ENCODE measurements around the gene PAK6. TPM values are rescaled to one million over a fixed set of nuclear protein-coding genes. Genes with fewer than 3 reads are reported as not detected.

PAK6 gene
- total RNA-seq, 1 donor from 2014 or later: 7.1 TPM

- DNase-seq (ENCODE audit: low read depth): no peak
- H3K4me3 ChIP-seq (ENCODE audit: low read depth, low read length): no peak overlapping the region
- no peak for TF ChIP-seq CTCF (conservative IDR thresholded peaks at IDR 0.05; ENCODE audit: low read depth, low read length)
These were observed 70.5 kb downstream of the PAK6 start for GRCh38 chr15:40309344-40309862.

GRCh38 chr15:40310001-40310959 is 71.4 kb downstream of the PAK6 start:
- H3K4me3 ChIP-seq (ENCODE audit: low read depth, low read length): no peak overlapping the region
- no peak for DNase-seq (ENCODE audit: low read depth)
- TF ChIP-seq CTCF (conservative IDR thresholded peaks at IDR 0.05; ENCODE audit: low read depth, low read length): peak; percentile 93

GRCh38 chr15:40310993-40311392 is 72.1 kb downstream of the PAK6 start:
- no peak for TF ChIP-seq CTCF (conservative IDR thresholded peaks at IDR 0.05; ENCODE audit: low read depth, low read length)
- H3K4me3 ChIP-seq (ENCODE audit: low read depth, low read length): no peak overlapping the region
- DNase-seq (ENCODE audit: low read depth): no peak

GRCh38 chr15:40312370-40313158 is 73.7 kb downstream of the PAK6 start:
- no peak overlapping the region for H3K4me3 ChIP-seq (ENCODE audit: low read depth, low read length)
- no peak for DNase-seq (ENCODE audit: low read depth)
- no peak for TF ChIP-seq CTCF (conservative IDR thresholded peaks at IDR 0.05; ENCODE audit: low read depth, low read length)

- no peak for DNase-seq (ENCODE audit: low read depth)
- TF ChIP-seq CTCF (conservative IDR thresholded peaks at IDR 0.05; ENCODE audit: low read depth, low read length): no peak
- H3K4me3 ChIP-seq (ENCODE audit: low read depth, low read length): no peak overlapping the region
These were observed 74.9 kb downstream of the PAK6 start for GRCh38 chr15:40313531-40314398.

GRCh38 chr15:40314723-40315276 is 75.9 kb downstream of the PAK6 start:
- DNase-seq (ENCODE audit: low read depth): no peak
- no peak overlapping the region for H3K4me3 ChIP-seq (ENCODE audit: low read depth, low read length)
- TF ChIP-seq CTCF (conservative IDR thresholded peaks at IDR 0.05; ENCODE audit: low read depth, low read length): no peak
